IPS-NIHi7 (cell line): ENCODE results near the gene ADRB2.
"Not testable (repeated sequence)": the region's sequence is repeated elsewhere in the genome, so short reads cannot be mapped to it uniquely, and the experiment has no call there.

Experiments used
- DNase-seq: peaks from one replicate; pipeline ENCODE4 v3.0.0; 2012; ENCODE audit warnings: mixed read lengths; ENCODE audit errors: extremely low spot score

ADRB2 gene

DNA sequence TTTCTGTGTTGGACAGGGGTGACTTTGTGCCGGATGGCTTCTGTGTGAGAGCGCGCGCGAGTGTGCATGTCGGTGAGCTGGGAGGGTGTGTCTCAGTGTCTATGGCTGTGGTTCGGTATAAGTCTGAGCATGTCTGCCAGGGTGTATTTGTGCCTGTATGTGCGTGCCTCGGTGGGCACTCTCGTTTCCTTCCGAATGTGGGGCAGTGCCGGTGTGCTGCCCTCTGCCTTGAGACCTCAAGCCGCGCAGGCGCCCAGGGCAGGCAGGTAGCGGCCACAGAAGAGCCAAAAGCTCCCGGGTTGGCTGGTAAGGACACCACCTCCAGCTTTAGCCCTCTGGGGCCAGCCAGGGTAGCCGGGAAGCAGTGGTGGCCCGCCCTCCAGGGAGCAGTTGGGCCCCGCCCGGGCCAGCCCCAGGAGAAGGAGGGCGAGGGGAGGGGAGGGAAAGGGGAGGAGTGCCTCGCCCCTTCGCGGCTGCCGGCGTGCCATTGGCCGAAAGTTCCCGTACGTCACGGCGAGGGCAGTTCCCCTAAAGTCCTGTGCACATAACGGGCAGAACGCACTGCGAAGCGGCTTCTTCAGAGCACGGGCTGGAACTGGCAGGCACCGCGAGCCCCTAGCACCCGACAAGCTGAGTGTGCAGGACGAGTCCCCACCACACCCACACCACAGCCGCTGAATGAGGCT is at the start of gene ADRB2:
Gene ADRB2 (plus strand): TSS at position 559 of the 686 bp plus-strand sequence. CDS start 221 bp downstream, outside the sequence.
- DNase-seq, result peak; percentile 97

DNA sequence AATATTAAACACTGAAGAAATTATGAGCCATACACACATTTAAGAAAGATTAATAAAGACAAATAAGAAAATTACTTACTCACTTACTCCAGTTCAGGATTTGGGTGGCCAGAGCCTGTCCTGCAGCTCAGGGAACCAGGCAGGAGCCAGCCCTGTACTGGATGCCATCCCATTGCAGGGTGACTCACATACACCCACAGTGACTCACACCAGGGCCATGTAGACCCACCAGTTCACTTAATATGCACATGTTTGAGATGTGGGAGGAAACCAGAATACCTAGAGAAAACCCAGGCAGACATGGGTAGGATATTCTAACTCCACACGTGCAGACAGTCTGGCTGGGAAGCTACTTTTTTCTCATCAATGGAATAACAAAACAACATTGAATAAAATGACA is 49.6 kb upstream of the ADRB2 start:
- DNase-seq, result peak; percentile 25

DNA sequence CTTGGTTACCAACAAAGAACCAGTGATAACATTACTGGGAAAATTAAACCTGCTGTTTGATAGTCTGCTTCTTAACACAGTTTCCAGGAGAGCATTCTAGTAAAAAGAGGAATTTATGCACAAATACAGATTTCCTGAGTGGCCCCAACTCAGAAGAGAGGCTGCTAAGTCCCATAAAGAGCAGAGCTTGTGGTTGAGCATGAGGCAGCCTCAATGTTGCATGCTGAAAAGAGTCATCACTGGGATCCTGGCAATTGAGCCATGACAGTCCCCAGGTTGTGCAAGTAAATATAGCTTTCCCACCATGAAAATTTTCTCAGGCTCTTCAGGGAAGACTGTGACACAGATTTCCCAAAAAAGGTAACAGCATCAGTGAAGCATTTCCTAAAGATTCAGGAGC is 47.5 kb upstream of the ADRB2 start:
- no peak for DNase-seq

DNA sequence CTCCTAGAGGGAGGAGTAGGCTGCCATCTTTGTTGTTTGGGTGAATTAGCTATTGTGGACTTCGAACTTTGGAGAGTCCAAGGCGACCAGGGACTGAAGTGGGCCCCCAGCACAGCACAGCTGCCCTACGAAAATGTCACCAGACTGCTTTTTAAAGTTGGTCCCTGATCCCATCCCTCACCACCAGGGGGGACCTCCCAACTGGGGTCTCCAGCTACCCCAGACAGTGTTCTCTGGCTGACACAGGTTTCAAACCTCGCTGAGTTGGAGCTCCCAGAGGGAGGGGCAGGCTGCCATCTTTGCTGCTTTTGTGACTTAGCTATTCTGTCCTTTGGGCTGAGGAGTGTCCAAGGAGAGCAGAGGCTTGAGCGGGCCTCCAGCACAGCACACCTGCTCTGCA is 45.7 kb upstream of the ADRB2 start:
- no peak for DNase-seq

DNA sequence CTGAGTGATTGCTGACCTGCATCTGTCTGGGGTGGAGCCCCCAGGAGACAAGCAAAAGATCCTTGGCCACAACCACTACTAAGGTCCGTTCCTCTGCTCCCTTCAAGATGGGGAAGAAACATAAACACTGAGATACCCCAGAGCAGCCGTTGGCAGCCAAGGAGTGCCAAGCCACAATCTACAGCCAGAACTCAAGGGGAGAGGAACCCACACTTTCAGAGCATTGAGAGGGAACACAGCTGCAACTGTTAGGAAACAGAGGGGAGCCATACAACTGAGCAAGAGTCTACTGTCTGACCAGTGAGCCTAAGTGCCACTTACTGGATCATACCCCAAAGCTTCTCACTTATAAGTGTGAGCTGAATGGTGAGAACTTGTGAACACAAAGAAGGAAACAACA is 44.6 kb upstream of the ADRB2 start:
- DNase-seq, result no peak

DNA sequence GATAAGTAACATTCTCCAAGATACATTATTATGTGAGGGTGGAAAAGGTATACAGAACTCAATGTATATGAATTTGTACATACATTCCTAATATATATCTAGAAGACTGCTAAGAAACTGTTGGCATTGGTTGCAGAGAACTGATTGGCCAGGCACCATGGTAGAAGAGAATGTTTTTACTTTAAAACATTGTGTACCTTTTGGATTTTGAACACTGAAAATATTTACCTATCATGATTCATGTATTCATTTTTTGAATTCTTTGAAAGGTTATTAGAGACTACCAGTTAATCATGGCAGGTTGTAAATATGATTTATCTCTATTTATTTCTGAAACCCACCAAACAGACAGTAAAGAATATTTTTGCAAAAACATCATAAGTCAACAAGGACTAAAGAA is 41.2 kb upstream of the ADRB2 start:
- DNase-seq, result no peak

DNA sequence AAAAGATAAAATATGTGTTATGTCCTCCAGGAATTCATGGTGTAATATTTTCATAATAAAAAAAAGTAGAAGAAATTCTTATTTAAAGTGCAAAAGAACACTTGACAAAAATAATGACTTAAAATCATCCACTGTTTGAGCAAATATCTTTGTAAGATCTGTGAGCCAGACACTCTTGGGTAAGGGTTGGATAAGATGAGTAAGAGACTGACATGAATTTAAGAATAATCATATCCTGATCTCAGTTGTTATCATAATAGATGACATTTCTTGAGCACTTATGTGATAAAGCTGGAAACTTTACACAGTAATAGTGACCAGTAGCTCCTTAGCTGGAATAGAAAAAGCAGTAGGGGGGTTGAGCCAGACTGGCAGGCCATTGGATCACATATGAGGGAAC is 40.0 kb upstream of the ADRB2 start:
- no peak for DNase-seq

DNA sequence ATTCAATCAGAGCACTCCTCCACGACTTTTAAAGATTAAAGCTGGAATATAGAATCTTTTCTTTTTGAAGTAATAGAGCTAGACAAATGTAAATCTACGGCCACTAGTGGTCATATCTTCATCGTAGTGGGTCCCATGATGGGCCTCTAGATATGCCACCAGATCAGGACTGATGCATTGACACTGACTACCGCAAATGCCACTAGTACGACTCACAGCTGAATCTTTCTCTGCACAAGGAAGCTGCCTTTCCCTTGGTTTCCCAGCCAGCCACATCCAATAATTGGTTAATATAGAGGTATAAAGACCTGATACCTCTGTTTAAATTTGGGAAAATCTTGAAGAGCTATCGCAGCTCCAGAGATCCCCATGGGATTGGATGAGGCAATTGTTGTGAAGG is 37.8 kb upstream of the ADRB2 start:
- DNase-seq, result no peak

DNA sequence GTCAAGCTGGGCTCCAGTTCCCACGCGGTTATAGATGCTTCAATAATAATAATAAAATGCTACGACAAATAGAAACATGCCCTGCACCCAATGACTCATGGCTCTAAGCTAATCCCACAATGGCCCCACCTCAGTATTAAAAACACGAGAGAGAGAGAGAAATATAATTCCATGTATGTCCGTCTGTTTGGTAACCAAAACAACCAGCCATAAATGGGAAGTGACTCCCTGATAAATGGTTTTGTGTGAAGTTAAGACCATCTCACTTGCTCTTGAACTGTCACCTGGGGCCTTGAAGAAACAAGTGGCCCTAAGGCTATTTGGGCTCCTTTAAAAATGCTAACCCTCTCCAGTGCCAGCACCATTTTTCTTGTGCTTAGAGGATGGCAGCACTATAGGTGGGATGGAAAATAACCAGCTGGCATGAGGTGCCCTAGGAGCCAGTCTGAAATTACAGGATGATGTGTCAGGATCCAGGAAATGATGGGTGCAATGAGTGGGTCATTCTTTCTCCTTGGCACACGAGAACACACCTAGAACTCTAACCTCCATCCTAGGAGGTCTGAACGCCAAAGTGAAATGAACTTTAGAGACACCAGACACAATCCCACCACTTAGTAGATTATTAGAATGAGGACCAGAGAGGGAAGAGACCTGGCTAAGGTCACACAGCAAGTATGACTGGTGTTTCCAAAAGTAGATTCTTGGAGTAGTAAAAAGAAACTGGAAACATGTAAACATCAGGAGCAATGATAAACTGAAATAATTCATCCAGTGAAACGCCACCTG is 35.7 kb upstream of the ADRB2 start:
- DNase-seq, result no peak

DNA sequence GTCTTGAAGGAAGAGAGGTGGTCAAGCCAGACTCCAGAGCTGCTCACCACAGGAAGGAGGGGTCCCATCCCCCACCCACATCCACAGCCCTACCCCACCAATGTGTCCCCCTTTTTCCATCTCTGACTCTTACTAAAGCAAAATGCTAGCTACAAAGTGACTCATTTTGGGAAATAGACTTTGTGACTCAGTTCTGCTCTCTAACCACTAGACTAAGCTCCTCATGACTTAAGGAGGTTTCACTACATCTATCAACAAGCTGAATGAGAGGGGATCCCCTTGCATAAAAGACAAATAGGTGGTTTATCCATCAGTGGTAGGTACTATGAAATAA is 35.1 kb upstream of the ADRB2 start:
- no peak for DNase-seq

DNA sequence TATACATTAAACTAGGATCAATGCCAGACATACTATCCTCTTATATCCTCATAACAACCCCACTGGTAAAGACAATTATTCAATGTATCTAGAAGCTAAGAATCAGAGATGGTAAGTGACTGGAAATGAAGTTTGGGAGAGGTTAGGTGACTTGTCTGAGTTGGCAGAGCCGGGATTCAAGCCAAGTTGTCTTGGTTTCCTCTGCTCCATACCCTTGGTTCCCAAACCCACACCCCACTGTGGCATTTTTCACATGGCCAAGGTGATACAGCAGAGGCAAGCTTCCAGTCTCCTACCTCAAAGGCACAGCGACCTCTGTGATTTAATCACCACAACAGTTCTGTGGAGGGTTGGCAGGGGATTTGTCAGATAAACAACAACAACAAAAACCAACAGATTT is 34.7 kb upstream of the ADRB2 start:
- DNase-seq, result no peak

DNA sequence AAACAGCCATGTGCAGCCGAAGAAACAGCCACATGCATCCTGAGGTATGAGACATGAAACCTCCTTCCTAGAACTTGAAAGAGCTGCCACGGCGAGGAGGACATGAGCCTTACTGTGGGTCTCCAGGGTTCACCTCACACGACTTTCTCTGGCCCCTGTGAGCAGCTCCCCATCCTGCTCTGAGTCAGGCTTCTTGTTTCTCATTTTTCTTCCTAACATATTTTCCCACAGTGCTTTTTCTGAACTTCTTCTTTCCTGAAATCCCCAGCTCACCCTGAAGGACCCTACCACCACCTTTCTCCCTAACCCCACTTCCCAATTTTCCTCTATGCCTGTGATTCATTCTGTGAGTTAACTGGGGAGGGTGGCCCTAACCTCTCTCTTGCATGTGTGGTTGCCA is 33.7 kb upstream of the ADRB2 start:
- DNase-seq, result no peak

DNA sequence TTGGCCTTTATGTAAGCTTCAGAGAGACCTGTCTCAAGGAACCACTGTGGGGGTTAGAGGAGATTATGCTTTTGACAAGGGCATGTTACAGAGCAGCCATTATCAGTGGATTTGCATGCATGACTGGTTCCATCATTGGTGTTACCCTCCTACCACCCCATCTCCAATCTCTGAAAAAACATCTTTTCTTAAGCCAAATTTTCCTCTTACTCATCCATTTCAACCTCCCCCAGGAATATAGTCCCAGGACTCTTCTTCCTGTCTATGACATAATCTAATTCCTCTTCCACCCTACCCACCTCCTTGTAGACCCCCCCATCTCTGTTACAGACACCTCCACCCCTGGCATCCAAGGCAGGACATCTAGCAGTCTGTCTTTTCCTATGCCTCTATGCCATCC is 33.1 kb upstream of the ADRB2 start:
- no peak for DNase-seq

DNA sequence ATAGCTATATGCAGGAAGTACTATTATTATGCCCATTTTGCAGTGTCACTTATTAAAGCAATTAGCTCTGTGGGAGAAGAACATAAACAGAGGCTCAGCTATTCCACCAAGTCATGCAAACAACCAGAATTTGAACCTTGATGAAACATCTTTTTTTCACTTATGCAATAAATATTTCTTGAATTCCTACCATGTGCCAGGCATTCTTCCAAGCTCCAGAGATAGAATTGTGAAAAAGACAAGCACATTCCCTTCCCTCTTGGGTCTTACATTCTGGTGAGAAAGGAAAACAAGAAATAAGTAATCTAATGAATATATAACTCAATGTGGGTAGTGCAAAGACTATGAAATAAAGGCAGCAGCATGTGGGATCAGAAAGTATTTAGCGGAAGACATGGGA is 32.1 kb upstream of the ADRB2 start:
- no peak for DNase-seq

DNA sequence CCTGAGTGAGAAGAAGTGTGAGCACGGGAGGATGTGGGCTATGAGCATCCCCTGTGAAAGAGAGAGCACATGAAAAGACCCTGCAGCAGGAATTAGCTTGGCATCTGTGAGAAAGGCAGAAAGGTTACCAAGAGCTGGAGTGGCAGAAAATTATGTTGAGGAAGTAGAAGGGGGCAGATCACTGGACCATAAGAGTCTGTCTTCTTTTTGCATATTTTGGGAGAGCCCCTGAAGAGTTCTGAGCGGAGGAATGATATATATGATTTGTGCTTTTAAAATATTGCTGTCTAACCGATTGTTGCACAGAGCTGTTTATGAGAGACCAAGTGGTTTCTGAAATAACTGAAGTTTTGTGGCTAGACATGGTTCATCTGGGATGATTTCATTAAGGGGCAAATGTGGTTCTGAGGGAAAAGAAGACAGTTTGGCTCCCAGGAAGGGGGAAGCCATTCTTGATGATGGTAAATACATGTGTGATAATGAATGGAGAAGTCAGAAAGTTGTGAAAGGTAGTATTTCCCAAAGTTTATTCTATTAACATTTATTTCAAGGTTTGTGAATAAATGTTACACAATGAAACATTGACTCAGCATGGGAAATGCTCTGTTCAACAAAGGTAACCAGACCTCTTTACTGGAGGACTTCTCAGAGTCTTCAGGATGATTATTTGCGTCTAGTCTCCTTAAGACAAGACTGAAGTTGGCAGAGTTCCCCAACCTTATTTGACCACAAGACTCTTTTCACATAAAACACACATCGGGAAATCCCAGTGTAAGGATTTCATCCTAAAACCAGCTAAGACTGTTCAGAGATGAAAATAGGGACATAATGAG is 31.5 kb upstream of the ADRB2 start:
- no peak for DNase-seq

DNA sequence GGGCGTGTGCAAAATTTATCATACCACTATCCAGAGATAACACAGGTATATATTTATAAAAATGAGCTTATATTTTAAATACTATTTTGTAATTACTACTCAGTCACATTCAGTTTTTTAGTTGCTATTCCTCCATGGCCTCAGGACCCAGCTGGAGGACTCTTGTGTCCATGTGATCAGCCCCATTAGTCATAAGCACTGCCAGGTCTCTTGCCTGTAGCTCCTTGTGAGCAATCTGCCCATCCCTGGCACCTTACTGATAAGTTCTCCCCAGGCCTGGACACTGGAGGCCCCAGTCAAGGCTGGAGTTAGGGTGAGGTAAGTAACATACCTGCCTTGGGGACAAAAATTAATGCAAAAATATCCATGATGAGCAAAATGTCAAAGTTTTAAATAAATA is 29.5 kb upstream of the ADRB2 start:
- DNase-seq, result no peak

DNA sequence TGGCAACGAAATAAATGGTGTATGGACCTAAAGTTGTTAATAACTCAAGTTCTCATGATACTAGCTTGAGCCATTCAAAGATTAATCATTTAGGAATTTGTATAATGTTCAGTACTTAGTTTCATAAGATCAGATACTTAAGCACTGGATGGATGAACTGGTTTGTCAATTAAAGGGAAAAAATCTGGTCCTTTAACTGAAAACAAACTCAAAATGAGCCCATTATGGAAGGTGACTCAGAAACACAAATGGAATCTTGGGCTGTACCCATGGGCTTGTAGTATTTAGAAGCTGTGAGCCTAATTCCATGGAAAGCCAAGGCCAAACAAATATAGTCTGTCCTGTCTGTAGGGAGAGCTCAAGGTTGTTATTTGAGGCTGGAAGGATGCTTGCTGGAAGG is 27.6 kb upstream of the ADRB2 start:
- no peak for DNase-seq

DNA sequence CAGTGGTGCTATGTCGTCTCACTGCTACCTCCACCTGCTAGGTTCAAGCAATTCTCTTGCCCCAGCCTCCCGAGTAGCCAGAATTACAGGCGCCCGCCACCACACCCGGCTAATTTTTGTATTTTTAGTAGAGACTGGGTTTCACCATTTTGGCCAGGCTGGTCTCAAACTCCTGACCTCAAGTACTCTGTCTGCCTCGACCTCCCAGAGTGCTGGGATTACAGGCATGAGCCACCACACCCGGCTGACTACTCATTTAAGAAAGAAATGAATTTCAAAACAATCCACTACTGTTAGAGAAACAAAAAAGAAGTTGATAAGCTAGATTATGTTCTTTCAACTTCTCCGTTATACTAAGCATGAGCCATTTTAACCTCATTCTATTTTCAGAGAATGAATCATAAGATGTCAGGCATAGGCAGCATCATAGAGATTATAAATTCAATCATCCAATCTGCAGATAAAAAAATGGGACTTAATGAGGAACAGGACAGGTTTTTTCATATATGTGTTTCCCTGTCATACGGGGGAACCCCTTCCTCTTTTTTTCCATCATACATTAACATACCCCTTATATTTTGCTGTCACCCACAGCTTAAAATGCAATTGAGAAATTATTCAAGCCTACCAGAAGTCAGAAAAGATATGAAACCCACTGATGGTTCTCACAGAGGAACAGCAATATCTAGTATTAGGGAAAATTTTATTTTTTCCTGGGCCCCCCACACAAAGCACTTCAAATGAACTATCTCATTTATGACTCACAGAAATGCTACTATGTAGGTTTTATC is 26.5 kb upstream of the ADRB2 start:
- no peak for DNase-seq

DNA sequence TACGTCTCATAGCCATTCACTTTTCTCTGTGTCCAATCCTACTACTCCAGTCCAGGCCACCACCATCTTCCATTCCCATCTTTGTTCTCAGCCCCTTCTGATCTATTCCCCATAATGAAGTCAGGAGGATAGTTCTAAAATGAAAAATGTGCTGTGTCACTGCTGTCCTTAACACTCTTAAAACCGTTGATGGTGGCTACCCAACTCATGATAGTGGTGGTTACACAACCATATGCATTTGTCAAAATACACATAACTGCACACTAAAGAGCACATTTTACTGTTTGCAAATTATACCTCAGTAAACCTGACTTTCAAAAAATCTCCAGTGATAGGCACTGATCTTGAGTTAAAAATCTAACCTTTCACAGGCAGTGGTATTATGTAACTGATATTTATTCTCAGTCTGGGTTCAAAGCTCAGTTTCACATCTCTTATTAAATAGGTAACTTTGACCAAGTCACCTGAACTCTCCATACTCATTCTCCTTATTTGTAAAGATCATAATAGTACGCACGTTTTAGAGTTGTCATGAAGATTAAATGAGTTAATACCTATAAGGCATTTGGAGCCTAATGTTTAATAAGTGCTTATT is 24.6 kb upstream of the ADRB2 start:
- DNase-seq, result no peak

DNA sequence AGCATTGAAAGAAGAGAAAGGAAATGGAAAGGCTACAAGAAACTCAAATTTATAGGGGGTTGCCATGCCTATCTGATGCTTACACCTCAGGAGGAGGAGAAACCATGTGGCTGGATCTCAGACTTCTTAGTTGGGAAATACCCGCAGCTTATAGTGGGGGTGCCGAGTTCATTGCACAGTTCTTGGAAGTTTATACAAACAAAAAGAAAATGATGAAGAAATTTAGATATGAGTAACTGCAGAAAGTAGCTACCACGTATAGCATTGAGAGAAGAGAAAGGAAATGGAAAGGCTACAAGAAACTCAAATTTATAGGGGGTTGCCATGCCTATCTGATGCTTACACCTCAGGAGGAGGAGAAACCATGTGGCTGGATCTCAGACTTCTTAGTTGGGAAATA is 23.0 kb upstream of the ADRB2 start:
- DNase-seq, result not testable (repeated sequence)

DNA sequence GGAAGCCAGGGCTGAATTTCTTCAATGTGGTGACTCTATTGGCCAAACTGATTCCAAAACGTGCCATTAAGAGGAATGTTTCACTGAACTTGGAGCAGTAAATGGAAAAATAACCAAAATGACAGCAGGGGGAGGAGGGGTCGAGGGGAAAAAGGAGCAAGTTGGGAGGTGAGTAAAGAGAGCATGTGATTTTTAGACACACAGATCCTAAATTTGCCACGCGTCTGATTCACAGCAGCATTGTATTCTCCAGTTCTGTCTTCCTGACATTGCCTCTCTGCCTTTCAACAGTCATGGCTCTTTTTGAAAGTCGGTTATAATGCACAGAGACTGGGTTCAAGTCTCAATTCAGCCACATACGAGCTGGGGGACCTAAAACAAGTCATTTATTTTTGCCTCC is 22.0 kb upstream of the ADRB2 start:
- no peak for DNase-seq
